ENCODE results near the gene ATG4C. TPM values are rescaled to one million over a fixed set of nuclear protein-coding genes. Genes with fewer than 3 reads are reported as not detected.

ATG4C gene
- total RNA-seq (9.5 and 11.8 TPM in 2 replicates), polyA plus RNA-seq (1.7 and 2.8 TPM in 2 replicates), polyA minus RNA-seq (3.6 and 8.9 TPM in 2 replicates), Bru-seq, nascent RNA (percentile 63 among the genes with signal in this experiment), BruChase-seq, experiment 1, labeled RNA remaining after a 6-hour chase (percentile 55 among the genes with signal in this experiment), BruChase-seq, experiment 2, labeled RNA remaining after a 2-hour chase (percentile 61 among the genes with signal in this experiment)
- 4.6 and 5.3 TPM in 2 replicates for polyA plus RNA-seq (2011; cell fraction: cytosol; rRNA removed)
- 3.7 and 5.4 TPM in 2 replicates for polyA plus RNA-seq (2011; cell fraction: nucleus; rRNA removed)
- polyA plus RNA-seq (2012) = 8.3 and 9.1 TPM in 2 replicates
- polyA minus RNA-seq (2011; cell fraction: cytosol; rRNA and poly(A)+ RNA removed) = 6.5 TPM
- 5.0 and 6.2 TPM in 2 replicates for polyA minus RNA-seq (2011; cell fraction: nucleus; rRNA and poly(A)+ RNA removed)
- long read RNA-seq, transcript ATG4C-201 (11 exons, 2,938 nt) = major isoform, 19 of 51 reads
- long read RNA-seq, transcript ATG4C-203 (11 exons, 2,890 nt) = major isoform, 19 of 51 reads
- long read RNA-seq, partial matches to known transcripts = 2 of 51 reads
- long read RNA-seq, other reads (novel, unspliced or antisense) = 11 of 51 reads

DNA sequence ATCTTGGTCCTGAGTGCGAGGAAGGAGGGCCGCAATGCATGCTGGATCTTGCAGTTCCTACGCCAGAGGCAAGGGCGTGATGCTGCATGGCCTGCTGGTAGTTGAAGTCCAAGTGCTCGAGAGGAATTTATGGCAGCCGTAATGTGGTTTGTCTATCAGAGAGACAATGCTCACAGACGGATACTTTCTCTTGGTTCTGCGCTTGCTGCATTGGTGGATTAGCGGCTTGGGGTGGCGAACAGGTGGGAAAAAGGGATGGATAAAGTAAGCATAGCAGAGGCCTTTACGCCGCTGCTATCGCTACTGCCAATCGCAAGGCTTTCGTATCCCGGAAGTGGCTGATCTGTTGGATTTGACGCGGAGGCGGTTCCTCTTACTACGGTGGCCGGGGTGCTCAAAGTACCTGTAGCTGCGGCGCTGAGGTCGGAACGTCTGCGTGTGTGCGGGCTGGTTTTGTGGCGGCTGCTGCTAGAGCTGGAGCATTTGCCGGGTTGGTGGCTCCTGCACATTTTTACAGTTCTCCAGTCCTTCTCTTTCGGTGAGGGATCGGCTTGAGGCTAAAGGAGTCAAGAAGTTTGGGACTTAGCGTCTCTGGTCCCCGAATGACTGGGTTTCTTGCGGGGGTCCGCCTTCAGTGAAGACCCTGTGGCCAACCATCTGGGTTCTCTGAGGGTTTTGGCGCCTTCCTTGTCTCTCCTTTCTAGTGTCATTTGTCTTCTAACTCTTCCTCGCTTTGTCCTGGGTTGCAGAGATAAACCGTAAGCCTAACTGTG lies at the start of gene ATG4C:
ATG4C (plus strand) TSS at position 397 of the 773 bp plus-strand sequence. CDS start 19,655 bp downstream, outside the sequence.
- TSS peak; percentile 95 for BruUV-seq (replicated peaks)
- DNase-seq (ENCODE audit: low read depth, low spot score) = peak; percentile 99
- H3K9me1 ChIP-seq (replicated peaks; ENCODE audit: control insufficient read depth, extremely low read depth, insufficient read depth, low read length) = no peaks in the 10 kb centered on the region
- FAIRE-seq = peak; percentile 90
- peak within 1 kb of the TSS; percentile 81 for H2AFZ ChIP-seq (ENCODE audit: low read depth, low read length)
- H3K9me3 ChIP-seq (replicated peaks; ENCODE audit: control insufficient read depth, insufficient read depth, low read length) = no peaks in the 10 kb centered on the region
- H3K27me3 ChIP-seq (ENCODE audit: control insufficient read depth in 2 of 2, insufficient read depth in 2 of 2, low read length in 2 of 2) = peaks cover 11 to 15% of the 10 kb centered on the region in 2 experiments
- H3K4me1 ChIP-seq (ENCODE audit: control insufficient read depth, extremely low read depth, insufficient read depth, low read length) = peaks cover 7% of the 10 kb centered on the region
- peak within 1 kb of the TSS; percentile 30 to 78 (median 66) for H3K4me3 ChIP-seq (replicated peaks in 1 of 3; ENCODE audit: insufficient read depth in 1 of 3, low read depth in 1 of 3, low read length in 3 of 3)
- H3K79me2 ChIP-seq (ENCODE audit: control insufficient read depth, insufficient read depth, low read length) = peaks cover 5% of the 10 kb centered on the region
- H3K27ac ChIP-seq (ENCODE audit: insufficient read depth, low read depth, low read length) = peak within 1 kb of the TSS; percentile 67
- CTCF ChIA-PET = interaction anchor here (0.9 kb wide), 1 partner anchor 17 kb away, joined by 3 read pairs; no protein-coding TSS in a partner anchor
- TF ChIP-seq, protein P1, sequence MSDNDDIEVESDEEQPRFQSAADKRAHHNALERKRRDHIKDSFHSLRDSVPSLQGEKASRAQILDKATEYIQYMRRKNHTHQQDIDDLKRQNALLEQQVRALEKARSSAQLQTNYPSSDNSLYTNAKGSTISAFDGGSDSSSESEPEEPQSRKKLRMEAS (IDR thresholded peaks at IDR 0.05; ENCODE audit: insufficient read depth, insufficient read length) = no peak
- TF ChIP-seq EZH2 (IDR thresholded peaks at IDR 0.05; ENCODE audit: borderline replicate concordance, low read depth, low read length, severe bottlenecking) (no peak), MYC (IDR thresholded peaks at IDR 0.05; ENCODE audit: low read depth, low read length) (peak; percentile 75), FOS (IDR thresholded peaks at IDR 0.05; ENCODE audit: borderline replicate concordance, insufficient read depth, low read length) (no peak), CTCF (IDR thresholded peaks at IDR 0.05; ENCODE audit: extremely low read depth in 1 of 2, insufficient read depth in 1 of 2, low read depth in 1 of 2, low read length in 2 of 2) (no peak), JUN (IDR thresholded peaks at IDR 0.05; ENCODE audit: borderline replicate concordance, insufficient read depth, insufficient read length, low read depth) (no peak), GATA2 (IDR thresholded peaks at IDR 0.05; ENCODE audit: insufficient read depth, insufficient read length, low read depth, low read length) (peak; percentile 94), POLR2AphosphoS5 (IDR thresholded peaks at IDR 0.05; ENCODE audit: insufficient read depth, low read depth, low read length) (peak; percentile 86), POLR2A (IDR thresholded peaks at IDR 0.05; ENCODE audit: low read depth, low read length) (peak; percentile 88)
- H3K36me3 ChIP-seq (ENCODE audit: control insufficient read depth in 2 of 2, extremely low read depth in 1 of 2, insufficient read depth in 2 of 2, low read length in 2 of 2) = no peaks in the 10 kb centered on the region
- H3K9ac ChIP-seq (replicated peaks; ENCODE audit: extremely low read depth, insufficient read depth, low read length) = peak within 1 kb of the TSS; percentile 73
- intact Hi-C loops (cut with micrococcal nuclease) = loop anchor here (1.0 to 2.0 kb wide), 2 partner anchors 95 to 348 kb away; partner anchors contain the start of gene DOCK7
- H3K4me2 ChIP-seq (ENCODE audit: insufficient read depth, low read length) = peak within 1 kb of the TSS; percentile 98
- no peaks in the 10 kb centered on the region for H4K20me1 ChIP-seq (replicated peaks; ENCODE audit: control insufficient read depth, extremely low read depth, insufficient read depth, low read length)
- POLR2A ChIA-PET = interaction anchor here (0.7 kb wide), 2 partner anchors 348 to 614 kb away, joined by 3 to 5 read pairs; no protein-coding TSS in a partner anchor
- dilution Hi-C loops (cut with MboI; ENCODE audit: extremely low pct_ligation_motif_present, low sequenced_read_pairs) = no loop called here
